Right ventricle myocardium superior (tissue), 1 donor: ENCODE data around the gene WLS. TPM values are rescaled to one million over a fixed set of nuclear protein-coding genes. Genes with fewer than 3 reads are reported as not detected.

Experiments used
- ATAC-seq: fragments of 200-7000 bp; cut with Tn5 transposase; one replicate; pipeline ENCODE4 v1.9.1; 2020; ENCODE audit warnings: mild to moderate bottlenecking; ENCODE audit not compliant: poor library complexity
- DNase-seq: peaks from one replicate; pipeline ENCODE4 v3.0.0-alpha.2; 2020
- intact Hi-C: fragments of 100-400 bp; cut with DNase I; formaldehyde crosslinking; loops from one replicate; pipeline ENCODE4 v1.11.2; 2022
- total RNA-seq: library from RNA; stranded (reverse); fragmentation: NEBNext Ultra II Directional; extraction: Animal tissue kit (Norgen Biotek cat#: 25700); gene quantifications from one replicate; pipeline ENCODE4 v1.2.1, GENCODE V29; 2021
- donor health status: DM: no; HTN: yes; CAD: no; lungs with severe emphysema.

The WLS gene
- total RNA-seq, 1 donor from 2014 or later, result 93.2 TPM

DNA sequence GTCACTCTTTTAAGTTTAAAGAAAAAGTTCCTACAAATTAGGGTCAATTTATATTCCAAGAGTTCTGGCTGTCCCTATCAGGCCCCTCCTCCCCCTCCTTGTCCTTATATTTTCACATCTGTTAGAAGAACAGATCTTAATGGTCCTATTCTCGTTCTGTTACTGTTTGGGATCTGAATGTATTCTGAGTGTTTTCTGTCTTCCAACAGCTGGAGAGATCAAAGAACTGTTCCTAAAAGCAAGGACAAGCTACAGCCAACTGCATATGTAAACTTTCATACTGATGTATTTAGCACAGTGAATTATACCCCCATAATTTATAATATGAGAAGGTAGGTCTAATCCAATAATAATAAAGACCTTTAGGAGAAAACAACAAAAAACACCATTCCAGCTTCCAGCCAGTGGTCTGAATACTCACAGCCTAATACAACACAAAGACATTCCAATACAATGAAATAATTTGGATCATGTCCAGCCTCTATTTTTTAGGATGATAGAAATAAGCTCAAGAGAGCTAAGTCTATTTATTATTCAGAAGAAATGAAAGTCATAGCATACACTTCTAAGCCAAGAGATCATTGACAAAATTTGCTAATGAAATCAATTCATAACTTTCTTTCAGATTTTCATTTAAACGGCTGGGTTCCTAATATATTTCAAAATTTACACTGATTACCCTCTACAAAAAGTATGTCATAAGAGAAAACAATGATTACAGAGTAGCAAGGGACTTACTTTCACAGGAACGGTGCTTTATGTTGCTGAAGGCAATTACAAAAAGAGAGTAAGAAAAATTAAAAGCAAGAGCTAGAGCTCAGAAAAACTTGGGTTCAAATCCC is 25.3 kb downstream of the WLS start:
- DNase-seq, result no peak
- peak; percentile 20 for ATAC-seq
- intact Hi-C loops, result no loop called here

DNA sequence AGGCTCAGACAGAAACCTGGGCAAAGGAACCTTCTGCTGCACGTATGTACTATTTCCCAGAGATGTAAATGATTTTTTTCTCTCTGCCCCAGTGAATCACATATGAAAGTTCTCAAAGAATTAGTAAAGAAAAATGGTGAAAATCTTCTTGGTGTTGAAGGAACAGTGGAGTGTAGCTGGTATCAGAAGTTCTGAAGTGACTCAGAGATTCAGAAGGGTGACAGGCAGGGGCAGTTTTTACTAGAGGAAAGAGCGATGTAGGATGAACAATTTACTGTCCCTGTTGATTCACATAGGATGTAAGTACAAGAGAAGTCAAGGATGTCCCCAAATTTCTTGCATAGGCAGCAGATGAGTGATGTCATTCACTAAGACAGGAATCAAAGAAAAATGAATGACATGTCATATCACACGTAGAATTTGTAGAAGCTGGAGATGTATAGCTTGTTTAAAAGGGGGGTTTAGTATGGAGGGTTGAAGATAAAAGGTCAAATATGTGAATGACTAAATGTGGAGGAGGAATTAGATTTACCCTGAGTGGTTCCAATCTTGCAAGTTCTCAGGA is 26.4 kb downstream of the WLS start:
- DNase-seq, result no peak
- no peak for ATAC-seq
- intact Hi-C loops, result no loop called here

DNA sequence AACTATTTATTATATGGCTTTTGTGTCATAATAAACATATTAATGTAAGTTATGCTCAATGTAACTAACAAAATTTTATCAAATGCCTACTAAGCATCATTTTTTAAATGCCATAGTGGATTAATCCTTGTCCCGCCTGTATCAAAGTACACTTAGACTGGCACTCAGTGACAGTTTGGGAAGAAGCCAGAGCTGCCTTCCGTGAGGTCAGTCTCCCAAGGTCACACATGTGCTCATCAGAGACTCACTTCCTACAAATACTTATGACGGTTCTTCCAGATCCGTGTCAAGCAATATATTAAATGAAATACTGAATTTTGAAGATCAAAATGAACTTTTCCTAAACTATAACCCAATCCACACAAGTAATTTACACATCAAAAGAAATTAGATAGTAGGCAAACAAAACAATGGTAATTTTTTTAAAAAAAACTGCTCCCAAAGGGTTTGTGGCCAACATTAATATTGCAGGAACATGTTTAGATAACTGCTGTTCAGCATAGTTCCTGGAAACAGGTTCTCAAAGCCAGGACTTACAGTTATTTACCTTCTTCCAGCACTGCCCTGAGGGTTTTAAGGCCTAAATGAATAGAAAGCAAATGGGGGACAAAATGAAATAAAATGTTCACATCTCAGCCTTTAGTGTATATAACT is 27.2 kb downstream of the WLS start:
- intact Hi-C loops, result no loop called here
- peak; percentile 60 for ATAC-seq
- DNase-seq, result no peak

DNA sequence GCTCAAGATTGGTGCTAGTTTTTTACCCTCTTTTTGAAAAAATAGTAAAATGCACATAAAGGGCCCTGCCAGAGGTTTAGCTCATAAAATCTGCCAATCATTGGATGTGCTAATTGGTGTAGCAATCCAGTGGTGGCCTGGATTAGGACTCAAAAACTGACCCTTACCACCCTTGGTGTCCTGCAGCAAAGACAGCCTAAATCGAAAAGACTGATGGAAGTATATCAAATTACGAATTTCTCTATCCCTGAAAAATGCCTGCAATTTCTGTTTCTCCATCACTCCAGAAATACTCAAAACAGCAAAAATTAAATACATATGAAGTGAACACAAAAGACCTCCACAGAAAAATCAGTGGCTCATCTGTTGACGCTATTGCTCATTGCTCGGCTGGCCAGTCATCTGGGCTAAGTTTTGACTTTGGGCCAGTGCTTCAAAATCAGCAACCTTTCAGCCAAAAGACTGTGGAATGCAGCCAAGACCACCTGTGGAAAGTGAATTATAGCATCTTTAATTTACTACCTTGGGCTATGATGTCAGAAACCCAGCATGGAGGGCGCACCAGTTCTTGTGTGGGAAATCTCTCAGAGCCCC is 30.0 kb downstream of the WLS start:
- DNase-seq, result no peak
- ATAC-seq, result no peak
- intact Hi-C loops, result no loop called here

DNA sequence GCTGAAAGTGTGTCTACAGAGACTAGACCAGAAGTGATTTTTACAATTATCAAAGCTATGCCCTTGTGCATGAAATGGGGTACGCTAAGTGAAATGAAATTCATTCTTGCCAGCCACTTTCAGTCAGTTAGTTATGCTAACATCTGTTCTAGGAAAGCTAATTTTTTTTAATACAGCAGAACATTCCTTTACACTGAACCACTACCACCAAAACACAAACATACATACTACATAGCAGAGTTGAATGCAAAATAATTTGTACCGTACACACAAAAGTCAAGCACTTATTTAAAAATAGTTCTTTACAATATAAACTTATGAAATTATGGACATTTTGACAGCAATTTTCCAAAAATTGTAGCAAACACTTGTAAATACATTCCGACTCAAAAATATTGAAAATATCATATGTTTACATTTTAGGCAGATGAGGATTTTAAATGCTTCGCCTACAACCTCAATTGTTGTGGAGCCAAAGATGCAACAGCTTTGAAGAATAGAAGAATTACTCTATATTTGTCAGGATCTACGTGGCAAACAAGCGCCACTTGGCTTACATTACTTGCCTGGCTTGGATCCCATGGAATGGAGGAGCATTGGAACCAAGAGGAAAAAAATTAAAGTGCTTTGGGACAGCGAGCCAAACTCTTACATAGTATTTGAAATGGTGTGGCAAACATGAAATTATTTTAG is 30.6 kb downstream of the WLS start:
- ATAC-seq (peak; percentile 68), DNase-seq (peak; percentile 49)
- intact Hi-C loops, result no loop called here

DNA sequence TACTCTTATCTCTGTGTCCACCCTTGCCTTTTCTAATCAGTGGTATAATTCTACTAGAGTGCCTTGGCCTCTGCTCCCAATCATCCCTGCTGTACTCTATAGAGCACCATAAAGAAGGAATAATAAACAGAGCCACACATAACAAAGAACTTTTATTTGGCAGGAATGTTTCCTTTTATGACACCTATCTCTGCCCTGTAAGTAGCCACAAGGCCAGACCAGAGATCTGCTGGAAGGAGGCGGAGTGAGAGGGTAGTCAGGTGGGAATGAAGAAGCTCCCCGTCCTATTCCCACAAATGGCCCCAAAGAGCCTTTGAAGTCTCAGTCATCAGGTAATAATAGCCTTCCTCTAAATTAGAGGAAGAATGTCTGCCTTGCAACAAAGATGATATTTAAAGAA is 32.7 kb downstream of the WLS start:
- ATAC-seq (no peak), DNase-seq (no peak)
- intact Hi-C loops, result no loop called here

DNA sequence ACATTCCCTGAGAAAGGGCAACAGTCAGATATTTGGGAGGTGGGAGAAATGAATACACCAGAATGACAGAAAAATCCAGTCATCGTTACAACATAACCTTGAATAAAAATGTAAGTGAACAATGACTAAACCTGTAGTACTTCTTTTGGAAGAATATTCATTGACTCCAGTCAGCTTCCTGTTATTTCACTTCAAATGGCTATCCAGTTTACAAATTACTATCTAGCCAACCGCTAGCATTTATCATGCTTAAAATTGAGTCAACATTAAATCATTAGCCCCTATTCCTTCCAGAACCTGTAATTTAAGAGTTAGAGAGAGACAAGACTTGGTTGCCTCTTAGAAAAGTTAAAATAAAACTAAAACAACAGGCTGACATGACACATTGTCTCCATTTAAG is 33.6 kb downstream of the WLS start:
- ATAC-seq (no peak), DNase-seq (no peak)
- intact Hi-C loops, result no loop called here

DNA sequence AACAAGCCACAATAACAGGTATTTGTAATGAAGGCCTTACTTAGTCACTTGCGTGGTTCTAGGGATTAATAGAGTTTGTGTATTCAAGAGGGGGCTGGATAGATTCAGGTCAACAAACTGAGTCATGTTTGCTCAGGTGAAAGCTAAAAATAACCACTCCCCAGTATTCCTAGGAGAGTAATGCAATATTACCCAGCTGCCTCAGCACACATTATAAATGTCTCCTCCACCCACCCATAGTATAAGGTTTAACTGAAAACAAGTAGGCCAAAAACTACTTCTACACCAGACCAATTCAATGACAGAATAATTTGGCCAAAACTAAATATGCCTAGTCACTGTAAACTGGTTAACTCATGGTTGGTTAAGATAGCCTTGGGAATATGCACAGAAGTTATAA is 34.4 kb downstream of the WLS start:
- DNase-seq (no peak), ATAC-seq (peak; percentile 44)
- intact Hi-C loops, result no loop called here

DNA sequence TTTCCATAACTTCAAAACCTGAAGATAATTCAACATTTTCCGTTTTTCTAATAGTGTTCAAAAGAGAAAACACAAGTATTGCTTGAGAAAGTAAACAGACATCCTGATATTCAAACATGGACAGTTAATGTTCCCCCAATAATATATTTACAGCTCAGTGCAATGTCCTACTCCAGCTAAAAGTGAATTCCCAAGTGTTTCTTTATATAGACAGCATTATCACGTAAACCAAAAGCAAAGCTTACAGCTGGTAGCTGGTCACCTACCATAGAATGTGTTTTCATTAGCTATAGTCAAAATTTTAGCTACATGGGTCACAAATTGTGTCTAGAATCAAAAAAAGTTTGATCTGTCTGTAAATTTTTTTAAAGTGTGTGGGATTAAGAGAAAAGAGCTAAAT is 34.9 kb downstream of the WLS start:
- no peak for DNase-seq
- intact Hi-C loops, result no loop called here
- ATAC-seq, result peak; percentile 64

DNA sequence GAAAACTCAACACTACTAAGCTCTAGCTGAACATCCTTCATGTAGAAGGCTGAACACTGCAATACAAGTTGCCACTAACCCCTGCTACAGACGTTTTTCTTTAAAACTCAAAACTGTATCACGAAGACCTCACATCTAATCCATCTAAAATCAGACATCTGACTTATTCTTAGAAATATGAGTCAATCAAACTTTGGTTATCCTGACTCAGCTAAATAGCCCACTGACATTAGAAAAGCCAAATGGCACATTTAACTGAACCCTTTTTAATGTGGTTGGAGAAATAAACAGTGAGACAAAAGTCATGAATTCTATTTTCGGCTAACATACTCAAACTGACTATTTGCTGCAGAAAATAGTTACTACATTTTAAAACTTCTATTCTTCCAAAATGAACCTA is 35.6 kb downstream of the WLS start:
- intact Hi-C loops, result no loop called here
- no peak for DNase-seq
- no peak for ATAC-seq

DNA sequence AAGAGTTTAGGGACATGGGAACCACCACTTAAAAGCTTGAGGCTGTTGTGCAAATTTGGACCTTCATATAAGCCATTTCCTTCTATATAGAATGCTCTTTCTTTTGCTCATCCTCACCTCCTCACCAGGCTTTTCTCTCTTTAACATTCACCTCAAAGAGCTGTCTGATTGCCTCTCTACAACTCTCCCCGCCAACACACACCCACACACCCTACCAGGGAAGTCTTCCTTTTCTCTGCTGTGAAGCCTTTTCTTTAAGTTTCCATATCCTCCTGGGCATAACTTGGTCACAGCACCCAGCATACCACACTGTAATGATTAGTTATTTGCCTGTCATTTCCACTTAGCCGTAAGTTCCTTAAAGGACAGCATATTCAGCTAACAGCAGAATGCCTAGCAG is 40.6 kb downstream of the WLS start:
- DNase-seq (no peak), ATAC-seq (no peak)
- intact Hi-C loops, result no loop called here

DNA sequence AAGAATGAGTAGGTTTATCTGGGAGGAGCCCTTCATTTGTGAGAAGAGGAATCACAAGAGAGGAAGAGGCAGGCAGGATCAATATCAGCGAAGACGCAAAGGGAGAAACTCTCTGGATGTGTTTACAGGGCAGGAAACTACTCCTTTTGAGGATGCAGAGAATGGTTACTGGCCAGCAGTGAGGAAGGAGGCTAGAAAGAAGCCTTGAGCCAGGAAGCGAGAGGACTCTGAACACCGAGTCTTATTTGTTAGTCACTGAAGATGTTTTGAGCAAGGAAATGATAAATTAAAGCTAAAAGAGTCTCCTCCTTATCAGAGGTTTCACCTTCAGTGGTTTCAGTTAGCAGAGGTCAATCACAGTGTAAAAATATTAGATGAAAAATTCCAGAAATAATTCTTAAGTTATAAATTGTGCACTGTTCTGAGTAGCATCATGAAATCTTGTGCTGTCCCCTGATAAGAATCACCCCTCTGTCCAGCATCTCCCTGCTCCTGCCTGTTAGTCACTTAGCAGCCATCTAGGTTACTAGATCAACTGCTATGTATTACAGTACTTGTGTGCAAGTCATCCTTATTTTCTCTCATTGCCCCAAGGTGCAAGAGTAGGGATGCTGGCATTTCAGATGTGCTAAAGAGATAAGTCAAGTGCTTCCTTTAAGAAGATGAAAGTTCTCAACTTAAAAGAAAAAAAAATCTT is 43.5 kb downstream of the WLS start:
- DNase-seq (no peak), ATAC-seq (no peak)
- intact Hi-C loops, result no loop called here

DNA sequence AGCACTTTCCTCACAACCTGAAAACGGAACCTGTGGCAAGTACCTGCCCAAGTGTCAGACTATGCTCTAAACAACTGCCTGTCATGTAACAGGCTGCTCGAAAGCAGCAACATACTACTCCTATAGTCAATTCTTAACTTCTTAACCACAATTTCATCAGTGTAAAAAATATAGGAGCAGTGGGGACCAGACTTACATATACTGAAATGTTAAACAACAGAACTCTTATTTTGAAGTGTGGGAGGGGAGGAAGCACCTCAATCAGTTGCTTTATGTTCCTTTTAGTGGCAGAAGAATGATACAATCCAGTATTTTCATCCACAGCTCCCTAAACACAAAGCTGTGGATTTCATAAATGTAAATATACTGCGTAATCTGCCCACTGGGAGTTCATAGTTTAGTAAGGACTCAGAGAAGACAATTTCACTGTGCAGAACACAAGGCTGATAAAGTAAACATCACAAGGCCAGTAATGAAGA is 44.2 kb downstream of the WLS start:
- ATAC-seq (no peak), DNase-seq (no peak)
- intact Hi-C loops, result no loop called here

DNA sequence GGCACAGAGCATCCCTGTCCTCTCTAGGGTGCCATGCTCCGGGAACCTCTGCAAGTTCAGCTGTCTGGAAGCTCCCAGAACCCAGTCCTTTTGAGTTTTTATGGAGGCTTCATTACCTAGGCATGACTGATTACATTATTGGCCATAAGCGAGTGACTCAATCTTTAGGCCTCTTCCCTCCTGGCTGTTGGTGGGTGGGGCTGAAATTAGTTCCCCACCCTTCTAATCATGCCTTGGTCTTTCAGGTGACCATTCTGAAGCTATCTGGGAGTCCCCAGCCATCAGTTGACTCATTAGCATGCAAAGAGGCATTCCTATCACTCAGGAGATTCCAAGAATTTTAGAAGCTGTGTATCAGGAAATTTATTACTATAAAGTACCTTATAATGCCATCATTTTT is 46.6 kb downstream of the WLS start:
- DNase-seq, result no peak
- intact Hi-C loops, result no loop called here
- no peak for ATAC-seq

DNA sequence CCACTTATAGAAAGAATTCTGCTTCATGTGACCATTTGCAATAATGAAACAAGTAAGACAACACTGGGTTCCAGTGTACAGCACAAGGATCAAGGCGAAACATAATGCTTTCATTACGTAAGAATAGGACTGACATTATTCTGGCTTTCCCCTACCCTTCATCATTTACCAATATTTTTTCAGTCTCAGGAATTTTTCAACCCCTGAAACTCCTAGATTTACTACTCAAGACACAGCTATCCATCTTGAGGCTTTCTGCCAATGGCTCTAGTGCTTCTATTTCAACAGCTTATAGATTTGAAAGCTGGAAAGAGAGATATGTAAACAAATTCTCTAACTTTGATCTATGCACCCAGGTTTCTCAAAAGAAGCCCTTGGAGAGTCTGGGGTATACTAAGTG is 48.4 kb downstream of the WLS start:
- intact Hi-C loops, result no loop called here
- no peak for ATAC-seq
- DNase-seq, result no peak

DNA sequence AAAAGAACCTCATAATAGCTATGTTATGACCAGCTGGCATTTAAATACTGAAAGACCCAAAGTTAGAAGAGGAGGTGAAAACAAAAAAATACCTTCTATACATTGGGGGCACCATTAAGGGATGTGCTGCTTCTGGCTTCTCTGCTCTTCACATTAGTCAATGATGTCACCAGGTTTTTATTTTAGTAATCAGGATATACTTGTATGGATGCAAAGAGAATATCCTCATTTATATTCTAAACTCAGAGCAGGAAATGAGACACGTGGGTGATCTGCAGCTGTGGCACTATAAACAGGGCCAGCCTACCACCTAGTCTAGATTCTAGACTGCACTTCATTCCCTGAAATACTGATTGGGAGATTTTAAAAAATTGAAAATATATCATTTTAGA is 51.2 kb downstream of the WLS start:
- DNase-seq (no peak), ATAC-seq (no peak)
- intact Hi-C loops, result no loop called here

DNA sequence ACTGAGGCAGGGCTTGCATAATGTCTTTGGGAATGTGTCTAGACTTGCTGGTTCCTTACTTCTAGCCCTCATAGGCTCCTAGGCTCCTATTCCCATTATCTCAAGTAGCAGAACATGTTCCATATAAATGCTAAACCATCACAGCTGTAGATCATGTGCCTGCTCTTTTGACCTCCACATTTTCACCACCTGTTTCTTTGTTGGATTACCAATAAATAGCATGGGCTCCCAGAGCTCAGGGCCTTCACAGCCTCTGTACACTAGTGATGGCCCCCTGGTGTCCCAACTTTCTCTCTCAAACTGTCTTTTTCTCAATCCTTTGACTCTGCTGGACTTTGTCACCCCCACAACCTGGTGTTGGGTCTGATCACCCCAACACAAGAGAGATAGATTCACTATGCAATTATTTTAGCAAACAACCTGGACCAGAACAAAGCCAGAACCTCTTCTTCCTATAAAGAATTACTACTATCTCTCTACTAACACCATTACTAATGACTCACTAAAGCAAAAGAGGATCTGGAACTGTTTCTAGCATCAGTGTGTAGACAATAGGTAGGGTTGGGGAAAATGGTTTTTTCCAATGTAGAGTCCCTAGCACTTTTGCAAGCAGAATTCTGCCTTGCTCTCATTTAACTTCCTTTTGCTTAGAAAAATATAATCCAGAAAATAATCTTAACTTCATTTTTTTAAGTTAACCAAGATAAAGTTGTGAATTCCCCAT is 51.7 kb downstream of the WLS start:
- intact Hi-C loops, result no loop called here
- ATAC-seq, result no peak
- DNase-seq, result no peak
